ENCODE data around the gene MCRIP2.

- TF ChIP-seq POLR2A (IDR thresholded peaks at IDR 0.05) (no peak), CTCF (IDR thresholded peaks at IDR 0.05) (no peak)
Observed at GRCh38 chr16:593807-594206, 47.8 kb upstream of the MCRIP2 start.

Data from testis (tissue), 2 donors.